Endothelial cell of umbilical vein (primary cell): ENCODE data around the gene CHRFAM7A. TPM values are rescaled to one million over a fixed set of nuclear protein-coding genes. Genes with fewer than 3 reads are reported as not detected.
A peak's percentile ranks its signal among the peaks of the same experiment; 100 is the strongest.
"Not testable (repeated sequence)": the region's sequence is repeated elsewhere in the genome, so short reads cannot be mapped to it uniquely, and the experiment has no call there.

Experiments used
- BruUV-seq: library from RNA; stranded (reverse); fragments of 400-500 nt; replicated peaks from 2 replicates; lab custom pipeline; 2021; lab: Mats Ljungman, UMichigan
- CTCF ChIA-PET: fragments of 300-600, 350-600 bp; sonication (Branson Sonifier 250); formaldehyde crosslinking; loops from one replicate; lab custom pipeline; 2021; ENCODE audit warnings: antibody characterized with exemption, inconsistent platforms; lab: Charles Lee
- POLR2A ChIA-PET: fragments of 300-600, 350-600 bp; sonication (Branson Sonifier 250); formaldehyde crosslinking; loops from one replicate; lab custom pipeline; 2021; ENCODE audit warnings: antibody characterized with exemption, inconsistent platforms; lab: Charles Lee
- DNase-seq: peaks from one replicate; pipeline ENCODE4 v3.0.0-alpha.2; 2011; ENCODE audit warnings: low read depth, low spot score
- FAIRE-seq: peaks from 2 replicates; lab custom pipeline; 2011; peaks lifted over from hg19 to GRCh38; lab: Jason Lieb, UNC
- H2AFZ ChIP-seq: 2 replicates; pipeline ENCODE4 v1.6.0; 2012; ENCODE audit warnings: low read depth, low read length, control low read depth, inconsistent platforms
- H3K27ac ChIP-seq: 2 replicates; pipeline ENCODE4 v1.5.1; 2011; ENCODE audit warnings: low read depth, mild to moderate bottlenecking, control low read depth, low read length, moderate library complexity; ENCODE audit not compliant: insufficient read depth
- H3K27me3 ChIP-seq, 2 experiments: 2 replicates each; pipeline versions ENCODE4 v1.6.0 to v1.6.1; 2011; ENCODE audit warnings: low read length in 2 of 2, mixed read lengths in 1 of 2; ENCODE audit not compliant: control insufficient read depth in 2 of 2, insufficient read depth in 2 of 2
- H3K36me3 ChIP-seq, 2 experiments: 2 replicates in 1 of 2; 3 replicates in 1 of 2; pipeline ENCODE4 v1.5.1; 2011; ENCODE audit warnings: low read length in 2 of 2, mild to moderate bottlenecking in 1 of 2, moderate library complexity in 1 of 2; ENCODE audit not compliant: control insufficient read depth in 2 of 2, insufficient read depth in 2 of 2; ENCODE audit errors: extremely low read depth in 1 of 2
- H3K4me1 ChIP-seq: 3 replicates; pipeline ENCODE4 v1.5.1; 2011; ENCODE audit warnings: mild to moderate bottlenecking, low read length; ENCODE audit not compliant: control insufficient read depth, insufficient read depth; ENCODE audit errors: extremely low read depth
- H3K4me2 ChIP-seq: 2 replicates; pipeline ENCODE4 v1.6.1; 2011; ENCODE audit warnings: low read length, control low read depth, mixed read lengths; ENCODE audit not compliant: insufficient read depth
- H3K4me3 ChIP-seq, 3 experiments: fragments of 200-600 bp in 1 of 3; sonication (generic), shearing (Covaris generic) in 1 of 3; replicated peaks in 1 of 3; 2 replicates each; pipeline ENCODE4 v1.5.1; 2011 to 2016; ENCODE audit warnings: control low read depth in 3 of 3, low read length in 3 of 3, mild to moderate bottlenecking in 2 of 3, inconsistent platforms in 1 of 3, low read depth in 1 of 3, moderate library complexity in 1 of 3; ENCODE audit not compliant: insufficient read depth in 1 of 3
- H3K79me2 ChIP-seq: 2 replicates; pipeline ENCODE4 v1.6.0; 2012; ENCODE audit warnings: low read length, inconsistent platforms; ENCODE audit not compliant: control insufficient read depth, insufficient read depth
- H3K9ac ChIP-seq: replicated peaks from 2 replicates; pipeline ENCODE3; 2011; ENCODE audit warnings: low read length, control low read depth; ENCODE audit not compliant: insufficient read depth; ENCODE audit errors: extremely low read depth
- H3K9me1 ChIP-seq: replicated peaks from 3 replicates; pipeline ENCODE4 v1.6.0; 2011; ENCODE audit warnings: mild to moderate bottlenecking, low read length; ENCODE audit not compliant: control insufficient read depth, insufficient read depth; ENCODE audit errors: extremely low read depth
- H3K9me3 ChIP-seq: replicated peaks from 2 replicates; pipeline ENCODE4 v1.5.1; 2012; ENCODE audit warnings: low read length, inconsistent platforms; ENCODE audit not compliant: control insufficient read depth, insufficient read depth
- H4K20me1 ChIP-seq: replicated peaks from 2 replicates; pipeline ENCODE3; 2011; ENCODE audit warnings: mild to moderate bottlenecking, low read length; ENCODE audit not compliant: control insufficient read depth, insufficient read depth; ENCODE audit errors: extremely low read depth
- dilution Hi-C: fragments of 300-500 bp; cut with MboI; formaldehyde crosslinking; loops from one replicate; pipeline ENCODE4 v1.15.0; 2019; ENCODE audit warnings: low sequenced_read_pairs; ENCODE audit not compliant: extremely low pct_ligation_motif_present
- intact Hi-C: fragments of 100-400 bp; cut with micrococcal nuclease; formaldehyde crosslinking; loops from one replicate; pipeline ENCODE4 v1.10.0; 2022
- polyA plus RNA-seq, 4 experiments: library from polyadenylated mRNA; depleted of rRNA in 3 of 4; stranded (reverse) in 3 of 4; unstranded in 1 of 4; fragments of >200 nt; gene quantifications; 2 replicates each; pipeline versions ENCODE4 v1.2.1 to v1.2.3, GENCODE V29; 2011 to 2012; ENCODE audit warnings: missing spikeins in 1 of 4
- total RNA-seq: library from RNA; stranded (reverse); gene quantifications from 2 replicates; pipeline ENCODE4 v1.2.3, GENCODE V29; 2021

The CHRFAM7A gene
- total and polyA plus RNA-seq, 2 donors (not counting 3 experiments of a cell fraction or from before 2014, with no cell fraction given) = 1.2 to 9.1 TPM

DNA sequence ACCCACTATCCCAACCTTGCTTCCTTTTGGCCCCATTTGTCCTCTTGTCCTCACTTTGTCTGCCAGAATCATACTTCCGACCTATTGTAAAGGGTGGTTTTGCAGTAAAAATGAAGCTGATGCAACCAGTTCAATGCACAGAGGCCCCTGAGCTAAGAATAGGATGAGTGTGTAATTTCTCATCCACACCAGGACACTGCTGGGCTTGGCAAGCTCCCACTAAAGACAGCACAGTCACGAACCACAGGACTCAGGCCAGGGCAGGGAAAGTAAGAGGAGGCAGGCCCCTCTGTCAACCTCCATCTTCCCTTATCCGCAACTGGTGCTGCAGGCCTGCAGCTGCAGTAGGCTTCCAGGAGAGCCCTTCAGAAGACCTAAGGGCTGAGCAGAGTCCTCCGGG lies 56.8 kb downstream of the CHRFAM7A start:
- H2AFZ ChIP-seq, H3K9ac ChIP-seq, H3K4me3 ChIP-seq, intact Hi-C loops, H3K79me2 ChIP-seq, H3K4me2 ChIP-seq, BruUV-seq, DNase-seq, H3K9me3 ChIP-seq, H3K4me1 ChIP-seq, POLR2A ChIA-PET, H4K20me1 ChIP-seq, H3K36me3 ChIP-seq, H3K27me3 ChIP-seq, CTCF ChIA-PET, dilution Hi-C loops, H3K27ac ChIP-seq, H3K9me1 ChIP-seq: not testable (repeated sequence)
- peak; percentile 4 for FAIRE-seq

DNA sequence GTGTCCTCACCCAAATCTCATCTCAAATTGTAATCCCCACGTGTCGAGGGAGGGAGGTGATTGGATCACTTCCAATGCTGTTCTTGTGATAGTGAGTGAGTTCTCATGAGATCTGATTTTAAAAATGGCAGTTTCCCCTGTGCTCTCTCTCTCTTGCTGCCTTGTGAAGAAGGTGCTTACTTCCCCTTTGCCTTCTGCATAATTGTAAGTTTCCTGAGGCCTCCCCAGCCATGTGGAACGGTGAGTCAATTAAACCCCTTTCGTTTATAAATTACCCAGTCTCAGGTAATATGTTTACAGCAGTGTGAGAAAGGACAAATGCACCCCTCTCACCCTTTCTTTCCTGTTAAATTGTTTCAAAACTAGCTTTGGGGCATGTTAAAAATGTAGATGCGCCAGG lies 59.2 kb downstream of the CHRFAM7A start:
- H3K9ac ChIP-seq, H3K27me3 ChIP-seq, DNase-seq, H3K4me2 ChIP-seq, H3K36me3 ChIP-seq, H3K4me3 ChIP-seq, H3K9me1 ChIP-seq, H2AFZ ChIP-seq, H3K27ac ChIP-seq, dilution Hi-C loops, H3K4me1 ChIP-seq, POLR2A ChIA-PET, H3K79me2 ChIP-seq, BruUV-seq, H3K9me3 ChIP-seq, CTCF ChIA-PET, intact Hi-C loops, H4K20me1 ChIP-seq: not testable (repeated sequence)
- peak; percentile 37 for FAIRE-seq

DNA sequence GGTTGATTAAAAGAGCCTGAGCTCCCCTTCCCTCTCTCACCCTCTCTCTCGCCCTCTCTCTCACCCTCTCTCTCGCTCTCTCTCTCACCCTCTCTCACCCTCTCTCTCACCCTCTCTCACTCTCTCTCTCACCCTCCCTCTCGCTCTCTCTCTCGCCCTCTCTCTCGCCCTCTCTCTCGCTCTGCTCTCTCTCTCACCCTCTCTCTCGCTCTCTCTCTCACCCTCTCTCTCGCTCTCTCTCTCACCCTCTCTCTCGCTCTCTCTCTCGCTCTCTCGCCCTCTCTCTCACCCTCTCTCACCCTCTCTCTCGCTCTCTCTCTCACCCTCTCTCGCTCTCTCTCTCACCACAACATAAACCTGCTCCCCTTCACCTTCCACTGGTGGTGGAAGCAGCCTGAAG lies 67.2 kb downstream of the CHRFAM7A start:
- H3K9me3 ChIP-seq, H4K20me1 ChIP-seq, H3K9me1 ChIP-seq, POLR2A ChIA-PET, H3K27me3 ChIP-seq, H3K79me2 ChIP-seq, H3K4me3 ChIP-seq, BruUV-seq, DNase-seq, H3K9ac ChIP-seq, H3K36me3 ChIP-seq, H3K27ac ChIP-seq, intact Hi-C loops, dilution Hi-C loops, H3K4me1 ChIP-seq, H3K4me2 ChIP-seq, FAIRE-seq, CTCF ChIA-PET, H2AFZ ChIP-seq: not testable (repeated sequence)

DNA sequence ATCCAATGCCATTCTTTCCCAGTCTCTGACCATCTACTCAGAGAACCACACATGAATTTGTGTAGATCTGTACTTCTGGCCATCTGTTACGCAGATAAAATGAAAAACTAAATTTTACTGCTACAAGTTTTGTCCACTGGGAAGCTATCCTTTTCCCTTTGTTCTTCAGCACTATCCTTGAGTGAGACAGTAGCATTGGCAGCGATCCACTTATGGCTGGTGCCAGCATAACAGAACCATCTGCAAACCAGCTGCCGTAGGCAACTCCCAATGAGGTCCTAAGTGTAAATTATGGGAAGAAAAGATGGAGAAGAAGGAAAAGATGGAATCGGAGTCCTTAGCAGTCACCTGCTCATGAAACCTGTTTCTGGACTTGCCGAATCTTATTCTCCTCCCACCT lies 72.3 kb downstream of the CHRFAM7A start:
- H3K79me2 ChIP-seq, BruUV-seq, H3K4me2 ChIP-seq, CTCF ChIA-PET, H3K27me3 ChIP-seq, dilution Hi-C loops, H3K4me1 ChIP-seq, H4K20me1 ChIP-seq, H2AFZ ChIP-seq, H3K9me3 ChIP-seq, DNase-seq, H3K36me3 ChIP-seq, intact Hi-C loops, H3K4me3 ChIP-seq, POLR2A ChIA-PET, H3K27ac ChIP-seq, H3K9me1 ChIP-seq, H3K9ac ChIP-seq: not testable (repeated sequence)
- FAIRE-seq = peak; percentile 73
